ENCODE measurements around the gene SOX8.

GRCh38 chr16:1026784-1027500 lies 45.4 kb downstream of the SOX8 start:
- TF ChIP-seq SMC3 (conservative IDR thresholded peaks at IDR 0.05; ENCODE audit: poor library complexity) (no peak), POLR2AphosphoS5 (IDR thresholded peaks at IDR 0.05) (no peak)
- TF ChIP-seq, protein P1, sequence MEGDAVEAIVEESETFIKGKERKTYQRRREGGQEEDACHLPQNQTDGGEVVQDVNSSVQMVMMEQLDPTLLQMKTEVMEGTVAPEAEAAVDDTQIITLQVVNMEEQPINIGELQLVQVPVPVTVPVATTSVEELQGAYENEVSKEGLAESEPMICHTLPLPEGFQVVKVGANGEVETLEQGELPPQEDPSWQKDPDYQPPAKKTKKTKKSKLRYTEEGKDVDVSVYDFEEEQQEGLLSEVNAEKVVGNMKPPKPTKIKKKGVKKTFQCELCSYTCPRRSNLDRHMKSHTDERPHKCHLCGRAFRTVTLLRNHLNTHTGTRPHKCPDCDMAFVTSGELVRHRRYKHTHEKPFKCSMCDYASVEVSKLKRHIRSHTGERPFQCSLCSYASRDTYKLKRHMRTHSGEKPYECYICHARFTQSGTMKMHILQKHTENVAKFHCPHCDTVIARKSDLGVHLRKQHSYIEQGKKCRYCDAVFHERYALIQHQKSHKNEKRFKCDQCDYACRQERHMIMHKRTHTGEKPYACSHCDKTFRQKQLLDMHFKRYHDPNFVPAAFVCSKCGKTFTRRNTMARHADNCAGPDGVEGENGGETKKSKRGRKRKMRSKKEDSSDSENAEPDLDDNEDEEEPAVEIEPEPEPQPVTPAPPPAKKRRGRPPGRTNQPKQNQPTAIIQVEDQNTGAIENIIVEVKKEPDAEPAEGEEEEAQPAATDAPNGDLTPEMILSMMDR (IDR thresholded peaks at IDR 0.05; ENCODE audit: poor library complexity, severe bottlenecking): no peak

Data from neural cell (in vitro differentiated cells).